Posterior cingulate gyrus (tissue), 11 donors: ENCODE results near the gene DCLK1.
"Not testable (repeated sequence)": the region's sequence is repeated elsewhere in the genome, so short reads cannot be mapped to it uniquely, and the experiment has no call there.

ENCODE experiments used
- DNase-seq, 10 donors: peaks; one replicate each; pipeline versions ENCODE4 v3.0.0 to v3.0.0-alpha.2; 2020 to 2021; ENCODE audit warnings: mixed read lengths in 3 of 10
- intact Hi-C: fragments of 100-400 bp; cut with DNase I; formaldehyde crosslinking; loops from one replicate; pipeline ENCODE4 v1.15.1; 2023

Gene DCLK1

GRCh38 chr13:36089130-36089647 is 42.0 kb downstream of the DCLK1 start:
- intact Hi-C loops, result no loop called here
- DNase-seq, result no peak

GRCh38 chr13:36088463-36088862 is 42.7 kb downstream of the DCLK1 start:
- intact Hi-C loops, result no loop called here
- peak in 4 of 10 donors; percentile 50 to 89 (median 76) for DNase-seq

GRCh38 chr13:36088001-36088400 is 43.2 kb downstream of the DCLK1 start:
- intact Hi-C loops, result no loop called here

GRCh38 chr13:36086117-36086516 is 45.1 kb downstream of the DCLK1 start:
- DNase-seq, result no peak
- intact Hi-C loops, result no loop called here

More at GRCh38 chr13:36088001-36088400, 43.2 kb downstream of the DCLK1 start:
- DNase-seq, result no peak

GRCh38 chr13:36084131-36084530 is 47.1 kb downstream of the DCLK1 start:
- DNase-seq, result no peak
- intact Hi-C loops, result no loop called here

GRCh38 chr13:36082806-36083205 is 48.4 kb downstream of the DCLK1 start:
- no peak for DNase-seq
- intact Hi-C loops, result no loop called here

GRCh38 chr13:36082396-36082795 is 48.8 kb downstream of the DCLK1 start:
- intact Hi-C loops, result no loop called here

GRCh38 chr13:36076211-36076610 is 55.0 kb downstream of the DCLK1 start:
- DNase-seq, result no peak
- intact Hi-C loops, result no loop called here

More at GRCh38 chr13:36082396-36082795, 48.8 kb downstream of the DCLK1 start:
- no peak for DNase-seq

- intact Hi-C loops, result no loop called here
- DNase-seq, result peak in 6 of 10 donors; percentile 23 to 85 (median 36)
These were observed 56.5 kb downstream of the DCLK1 start for GRCh38 chr13:36074659-36075058.

GRCh38 chr13:36072152-36072935 is 58.8 kb downstream of the DCLK1 start:
- intact Hi-C loops, result no loop called here
- DNase-seq, result no peak

- DNase-seq, intact Hi-C loops: not testable (repeated sequence)
These were observed 60.5 kb downstream of the DCLK1 start for GRCh38 chr13:36070504-36071192.

GRCh38 chr13:36069881-36070366 is 61.3 kb downstream of the DCLK1 start:
- DNase-seq, result no peak
- intact Hi-C loops, result no loop called here

GRCh38 chr13:36068991-36069390 is 62.2 kb downstream of the DCLK1 start:
- DNase-seq, result no peak
- intact Hi-C loops, result no loop called here

- intact Hi-C loops, result no loop called here
- no peak for DNase-seq
These were observed 62.6 kb downstream of the DCLK1 start for GRCh38 chr13:36068566-36068965.

GRCh38 chr13:36067746-36068381 is 63.3 kb downstream of the DCLK1 start:
- DNase-seq, result no peak
- intact Hi-C loops, result no loop called here

GRCh38 chr13:36062249-36062648 is 68.9 kb downstream of the DCLK1 start:
- no peak for DNase-seq
- intact Hi-C loops, result no loop called here

GRCh38 chr13:36061621-36062020 is 69.6 kb downstream of the DCLK1 start:
- no peak for DNase-seq
- intact Hi-C loops, result no loop called here

- DNase-seq, result no peak
- intact Hi-C loops, result no loop called here
These were observed 70.1 kb downstream of the DCLK1 start for GRCh38 chr13:36061054-36061453.

GRCh38 chr13:36059321-36059720 is 71.9 kb downstream of the DCLK1 start:
- intact Hi-C loops, result no loop called here
- peak in 1 of 10 donors; percentile 25 for DNase-seq

- no peak for DNase-seq
- intact Hi-C loops, result no loop called here
These were observed 73.1 kb downstream of the DCLK1 start for GRCh38 chr13:36058116-36058515.

GRCh38 chr13:36057547-36057946 is 73.6 kb downstream of the DCLK1 start:
- intact Hi-C loops, result no loop called here
- no peak for DNase-seq
